Measurements from ENCODE around the gene NR5A1.

The NR5A1 gene

DNA sequence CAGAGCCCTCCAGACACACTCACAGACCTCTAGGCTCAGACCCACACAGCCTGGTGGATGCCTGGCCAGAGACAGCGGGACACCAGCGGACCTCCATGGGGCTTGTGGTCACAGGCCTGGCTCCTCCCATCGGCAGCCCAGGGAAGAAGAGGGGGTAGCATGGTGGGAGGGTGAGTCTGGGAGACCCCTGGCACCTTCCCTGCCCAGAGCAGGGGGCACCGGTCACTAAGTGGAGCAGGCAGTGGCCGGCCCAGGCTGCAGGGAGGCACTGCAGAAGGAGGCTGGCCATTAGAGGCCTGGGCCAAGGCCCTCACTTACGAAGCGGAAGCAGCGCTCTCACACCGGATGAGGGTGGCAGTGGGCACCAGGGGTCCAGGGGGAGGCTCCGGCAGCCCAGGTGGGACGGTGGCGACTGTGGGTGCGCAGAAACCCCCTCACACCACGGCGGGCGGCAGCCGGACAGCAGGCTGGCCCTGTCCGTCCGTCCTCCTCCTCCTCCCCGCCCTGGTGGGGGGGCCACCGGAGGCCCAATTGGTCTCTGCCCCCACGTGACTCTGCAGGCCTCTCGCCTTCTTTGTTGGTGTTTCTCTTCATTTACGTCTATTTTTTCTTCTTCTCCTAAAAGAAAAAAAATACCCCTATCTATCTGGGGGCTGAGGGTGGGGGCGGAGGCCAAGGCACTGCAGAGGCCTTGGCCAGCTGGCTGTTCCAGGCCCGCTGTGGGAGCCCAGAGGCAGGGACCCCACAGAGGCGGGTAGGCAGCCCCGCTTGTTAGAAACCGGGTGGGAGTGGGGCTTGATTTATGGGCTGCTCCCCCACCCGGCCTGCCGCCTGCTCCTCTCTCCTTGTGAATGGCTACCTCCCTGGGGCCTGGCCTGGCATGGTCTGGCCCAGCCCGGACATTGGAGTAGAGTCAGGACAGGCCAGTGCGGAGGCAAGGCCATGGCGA is at the start of gene NR5A1:
Gene NR5A1, minus strand, starts transcription at position 469 of the 949 bp plus-strand sequence. CDS start 4,004 bp downstream, outside the sequence.
- DNase-seq: no peak

DNA sequence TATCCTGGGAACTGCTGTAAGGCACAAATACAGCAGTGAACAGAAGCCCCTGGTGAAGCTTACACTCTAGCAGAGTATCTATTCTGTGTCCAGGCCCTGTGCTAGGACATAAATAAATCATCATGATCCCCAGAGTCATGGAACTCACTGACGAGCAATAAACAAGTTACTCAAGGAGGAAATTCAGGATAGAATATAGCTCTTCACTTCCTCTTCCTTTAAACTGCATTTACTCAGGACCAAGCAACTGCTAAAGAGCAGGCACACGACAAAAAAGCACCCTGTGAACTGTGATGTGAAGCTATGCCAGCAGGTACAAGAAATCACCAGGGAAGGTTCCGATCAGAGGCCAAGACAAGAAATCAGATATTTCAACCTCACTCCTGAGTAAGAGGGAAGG is 47.8 kb upstream of the NR5A1 start:
- DNase-seq: no peak

- no peak for DNase-seq
These were observed 46.5 kb upstream of the NR5A1 start for GRCh38 chr9:124553738-124554137.

GRCh38 chr9:124552273-124552605 is 45.0 kb upstream of the NR5A1 start:
- DNase-seq: no peak

DNA sequence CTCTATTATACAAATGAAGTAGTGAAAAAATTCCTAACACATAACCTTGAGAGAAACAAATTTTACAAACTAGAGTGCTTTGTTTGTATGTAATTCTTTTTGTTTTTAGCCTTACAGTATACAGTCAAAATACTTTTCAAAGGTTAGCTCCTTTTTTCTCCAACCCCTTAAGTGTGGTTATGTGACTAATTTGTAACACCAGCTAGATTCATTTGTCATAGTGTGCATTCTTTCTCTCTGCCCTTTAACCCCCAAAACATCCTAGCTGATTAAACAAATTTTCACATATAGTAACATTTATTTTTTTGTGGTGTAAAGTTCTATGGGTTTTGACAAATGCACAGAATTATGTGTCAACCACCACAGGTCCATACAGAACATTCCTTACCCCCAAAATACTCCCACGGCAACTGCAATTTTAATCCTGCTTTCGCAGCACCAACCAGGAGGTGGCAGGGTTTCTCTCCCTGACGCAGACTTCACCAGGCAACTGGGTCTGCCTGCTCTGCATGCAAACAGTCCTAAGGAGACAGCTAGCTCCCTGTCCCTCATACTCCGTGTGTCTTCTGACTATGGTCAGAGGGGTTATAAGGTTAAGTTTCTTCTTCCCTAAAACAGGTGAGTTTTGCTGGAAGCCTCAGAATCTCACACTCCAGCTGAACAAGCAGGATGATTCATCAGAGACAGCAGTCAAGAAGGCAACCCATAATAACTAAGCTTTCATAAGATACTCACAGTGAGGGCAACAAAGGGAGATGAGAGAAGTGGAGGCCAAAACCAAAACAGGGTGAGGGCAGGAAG is 44.5 kb upstream of the NR5A1 start:
- peak; percentile 55 for DNase-seq

- no peak for DNase-seq
These were observed 42.9 kb upstream of the NR5A1 start for GRCh38 chr9:124550072-124550471.

DNA sequence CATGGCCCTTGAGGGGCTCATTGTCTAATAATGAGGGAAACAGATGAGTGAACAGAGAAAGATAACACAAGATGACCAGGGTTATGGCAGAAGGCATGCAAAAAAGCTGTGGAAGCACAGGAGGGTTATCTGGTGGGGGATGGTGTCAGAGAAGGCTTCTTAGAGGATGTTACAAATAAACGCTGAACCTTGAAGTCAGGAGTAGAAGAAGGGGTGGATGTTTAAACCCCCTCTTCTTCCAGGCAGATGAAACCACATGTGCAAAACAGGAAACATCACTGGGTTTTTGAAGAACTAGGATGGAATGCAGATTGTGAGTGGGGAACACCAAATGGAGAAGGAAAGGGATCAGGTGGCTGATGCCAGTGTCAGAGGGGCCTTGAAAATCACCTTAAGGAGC is 41.8 kb upstream of the NR5A1 start:
- no peak for DNase-seq

- DNase-seq: no peak
These were observed 37.3 kb upstream of the NR5A1 start for GRCh38 chr9:124544535-124544934.

DNA sequence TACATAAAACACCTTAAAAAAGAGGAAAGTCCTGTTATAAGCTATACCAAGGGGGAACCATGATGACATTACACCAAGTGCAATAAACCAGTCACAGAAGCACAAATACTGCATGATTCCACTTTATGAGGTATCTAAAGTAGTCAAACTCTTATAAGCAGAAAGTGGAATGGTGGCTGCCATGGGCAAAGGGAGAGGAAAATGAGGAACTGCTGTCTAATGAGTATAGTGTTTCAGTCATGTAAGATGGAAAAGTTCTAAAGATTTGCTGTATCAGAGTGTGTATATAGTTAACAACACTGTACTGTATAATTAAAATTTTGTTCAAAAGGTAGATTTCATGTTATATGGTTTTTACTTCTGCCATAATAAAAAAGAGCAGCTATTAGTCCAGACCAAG is 34.6 kb upstream of the NR5A1 start:
- DNase-seq: no peak

DNA sequence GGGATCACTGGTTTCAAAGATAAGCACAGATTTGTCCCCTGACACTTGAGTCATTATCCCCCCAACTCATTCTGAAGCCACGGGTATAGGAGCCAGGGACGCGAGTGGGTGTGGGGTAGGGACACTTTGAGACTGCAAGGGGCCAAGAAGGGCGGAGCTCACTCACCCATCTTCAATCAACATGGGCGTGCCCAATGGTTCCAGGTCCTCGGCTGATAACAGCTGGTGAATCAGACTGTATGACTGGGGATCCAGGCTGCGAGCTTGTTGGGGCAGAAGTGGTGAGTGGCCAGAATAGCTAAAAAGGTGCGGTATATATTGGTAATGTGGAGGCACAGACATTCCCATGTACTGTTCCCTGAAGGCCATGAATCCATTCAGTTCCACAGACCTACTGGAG is 30.7 kb upstream of the NR5A1 start:
- no peak for DNase-seq

GRCh38 chr9:124535846-124536245 is 28.6 kb upstream of the NR5A1 start:
- DNase-seq: no peak

- DNase-seq: no peak
These were observed 25.7 kb upstream of the NR5A1 start for GRCh38 chr9:124532897-124533296.

GRCh38 chr9:124531115-124531514 is 23.9 kb upstream of the NR5A1 start:
- DNase-seq: no peak

DNA sequence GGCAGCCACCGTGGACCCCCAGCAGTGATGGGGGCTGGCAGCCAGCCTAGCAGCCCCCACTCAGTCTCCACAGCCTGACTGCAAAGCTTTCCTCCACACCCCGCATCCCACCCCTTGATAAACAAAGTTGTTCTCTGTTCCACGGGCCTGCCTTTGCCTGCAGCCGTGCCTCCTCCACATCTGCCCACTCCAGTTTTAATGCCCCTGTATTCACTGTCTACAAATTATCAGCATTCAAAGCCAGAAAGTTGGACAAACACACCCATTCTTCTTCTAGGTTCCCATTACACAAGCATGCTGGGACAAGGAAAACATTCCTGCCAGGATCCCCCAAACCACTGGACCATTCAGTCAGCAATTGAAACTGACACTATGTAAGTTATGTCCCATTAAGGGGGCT is 23.0 kb upstream of the NR5A1 start:
- no peak for DNase-seq

- DNase-seq: no peak
These were observed 20.6 kb upstream of the NR5A1 start for GRCh38 chr9:124527781-124528180.

GRCh38 chr9:124526174-124526573 is 19.0 kb upstream of the NR5A1 start:
- no peak for DNase-seq

DNA sequence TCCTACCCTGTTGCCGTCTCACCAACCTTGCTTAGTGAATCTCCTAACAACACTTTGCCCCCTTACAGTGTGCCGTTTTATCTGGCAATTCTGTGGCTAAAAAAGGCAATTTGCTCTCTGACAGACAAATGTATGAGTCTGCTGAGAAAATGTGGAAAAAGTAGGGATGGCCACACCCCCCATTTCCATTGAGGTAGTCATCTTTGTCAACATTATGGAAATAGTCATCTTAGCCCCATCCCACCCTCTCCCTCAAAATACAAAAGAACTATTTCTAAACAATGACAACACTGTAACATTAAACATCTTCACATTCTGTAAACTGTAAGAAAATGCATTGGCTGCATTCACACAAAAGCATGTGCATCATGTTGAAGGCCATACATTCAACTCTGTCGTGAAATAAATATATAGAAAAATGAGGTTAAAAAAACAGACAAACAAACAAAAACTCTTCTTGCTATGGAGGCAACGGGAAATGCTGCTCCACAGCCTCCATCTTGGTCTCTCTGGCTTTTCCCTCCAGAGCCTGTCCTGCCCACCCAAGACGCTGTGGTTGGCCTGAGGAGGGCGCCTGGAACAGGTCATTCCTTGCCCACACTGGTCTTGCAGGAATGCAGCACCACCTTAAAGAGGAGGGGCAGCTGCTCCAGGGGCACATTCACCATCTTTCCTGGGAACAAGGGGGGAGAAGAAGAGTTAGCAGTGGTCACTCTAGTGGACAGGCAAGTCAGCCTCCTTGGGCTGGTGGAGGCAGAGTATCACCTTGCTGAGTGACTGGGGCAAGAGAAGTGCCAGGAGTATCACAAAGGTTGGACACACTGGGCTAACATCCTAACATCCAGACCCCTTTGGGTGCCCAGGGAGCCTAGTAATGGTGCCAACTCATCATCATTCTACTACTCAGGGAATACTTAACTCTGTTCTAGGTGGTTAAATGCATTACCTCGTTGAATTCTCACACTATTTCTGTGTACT is 15.2 kb upstream of the NR5A1 start:
- no peak for DNase-seq

DNA sequence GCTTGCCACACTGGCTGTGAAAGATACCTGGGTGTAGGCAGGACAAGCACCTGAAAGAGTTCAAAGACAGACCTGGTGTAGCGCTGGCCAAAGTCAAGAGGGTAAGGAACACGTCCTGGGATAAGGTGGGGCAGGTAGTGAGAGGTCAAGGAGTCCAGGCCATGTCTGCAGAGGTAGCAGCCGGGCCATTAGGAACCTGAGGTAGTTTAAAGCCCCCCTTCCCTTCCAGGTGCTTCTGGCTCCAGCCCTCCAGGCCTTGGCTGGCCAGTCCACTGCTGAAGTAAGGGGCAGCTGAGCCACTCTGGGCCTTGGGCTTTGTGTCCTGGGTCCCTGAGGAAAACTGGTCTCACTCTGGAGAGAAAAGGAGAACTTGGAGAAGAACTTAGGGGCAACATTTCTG is 13.9 kb upstream of the NR5A1 start:
- no peak for DNase-seq

DNA sequence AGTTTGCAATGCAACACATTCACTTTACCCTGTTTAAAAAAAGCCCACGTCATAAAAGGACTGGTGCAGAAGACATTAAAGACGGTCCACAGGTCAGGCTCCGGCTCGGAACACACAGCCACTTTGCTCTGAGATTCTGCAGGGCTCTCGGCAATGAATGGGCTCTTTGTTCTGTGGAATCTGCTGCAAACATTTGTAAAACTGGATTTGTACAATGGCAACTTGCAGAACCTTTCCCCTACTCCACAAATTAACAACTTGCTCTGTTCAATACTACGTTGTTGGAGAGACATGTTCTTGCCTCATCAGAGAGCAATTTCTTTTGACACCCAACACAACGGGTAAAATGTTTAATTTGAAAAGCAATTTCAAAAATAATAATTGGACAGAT is 13.0 kb upstream of the NR5A1 start:
- DNase-seq: no peak

GRCh38 chr9:124518116-124518515 is 10.9 kb upstream of the NR5A1 start:
- DNase-seq: no peak

GRCh38 chr9:124517600-124517999 is 10.4 kb upstream of the NR5A1 start:
- no peak for DNase-seq

DNA sequence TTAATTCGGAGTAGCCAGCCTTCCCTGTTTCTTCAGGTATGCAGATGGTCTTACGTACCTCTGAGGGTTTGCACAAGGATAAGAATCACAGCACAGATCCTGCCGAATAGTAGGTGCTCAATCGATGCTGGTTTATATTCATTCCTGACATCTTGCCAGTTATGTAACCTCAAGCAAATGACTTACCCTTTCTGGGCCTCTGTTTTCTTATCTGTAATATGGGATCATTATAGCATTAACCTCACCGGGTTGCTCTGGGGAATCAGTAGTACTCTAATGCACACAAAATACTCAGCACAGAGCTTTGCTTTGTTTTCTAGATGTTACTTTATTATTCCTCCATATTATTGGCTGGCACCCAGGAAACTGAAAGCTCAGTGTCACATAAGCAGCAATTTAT is 7.7 kb upstream of the NR5A1 start:
- DNase-seq: no peak

- DNase-seq: no peak
These were observed 6.9 kb upstream of the NR5A1 start for GRCh38 chr9:124514125-124514524.
